Colonic mucosa (tissue), 4 donors: ENCODE data around the gene UBB. TPM values are rescaled to one million over a fixed set of nuclear protein-coding genes. Genes with fewer than 3 reads are reported as not detected.

Source experiments
- DNase-seq: peaks from one replicate; pipeline ENCODE4 v3.0.0-alpha.2; 2020
- H3K27ac ChIP-seq: fragments of 200-600 bp; one replicate; pipeline ENCODE4 v1.8.0; 2021
- H3K27me3 ChIP-seq: fragments of 200-600 bp; one replicate; pipeline ENCODE4 v1.8.0; 2021
- H3K36me3 ChIP-seq: fragments of 200-600 bp; one replicate; pipeline ENCODE4 v1.8.0; 2021
- H3K4me1 ChIP-seq: fragments of 200-600 bp; one replicate; pipeline ENCODE4 v1.8.0; 2021; ENCODE audit warnings: mild to moderate bottlenecking
- H3K4me3 ChIP-seq: fragments of 200-600 bp; one replicate; pipeline ENCODE4 v1.8.0; 2021
- H3K9ac ChIP-seq, 2 donors: one replicate each; pipeline ENCODE4 v1.7.0; 2013; ENCODE audit warnings: control low read depth in 2 of 2, low read depth in 2 of 2, low read length in 2 of 2
- H3K9me3 ChIP-seq: fragments of 200-600 bp; one replicate; pipeline ENCODE4 v1.8.0; 2021
- intact Hi-C: fragments of 100-400 bp; cut with DNase I; formaldehyde crosslinking; loops from one replicate; pipeline ENCODE4 v1.14.1; 2022
- total RNA-seq, 2 donors: library from RNA; stranded (reverse); fragmentation: NEBNext Ultra II Directional in 1 of 2; extraction: Animal tissue kit (Norgen Biotek cat#: 25700) in 1 of 2; gene quantifications; one replicate each; pipeline ENCODE4 v1.2.1, GENCODE V29; 2021
- TF ChIP-seq, protein P1 (sequence below): fragments of 200-600 bp; IDR thresholded peaks from one replicate; pipeline ENCODE4 v1.8.0; 2022; ENCODE audit warnings: antibody characterized with exemption, mild to moderate bottlenecking
- donor health status: healthy.
- donor health status: DM: no; HTN: no; CAD: no.
- donor health status: DM: no; HTN: no; CAD: no.

UBB gene
- total RNA-seq, 2 donors from 2014 or later = 1,436 to 2,044 TPM

- Histone ChIP-seq H3K9me3 (no peaks in the 10 kb centered on the region), H3K36me3 (no peaks in the 10 kb centered on the region), H3K27ac (no peak overlapping the region), H3K4me3 (no peak overlapping the region), H3K4me1 (no peaks in the 10 kb centered on the region), H3K27me3 (no peaks in the 10 kb centered on the region), H3K9ac (no peak overlapping the region)
- no peak for DNase-seq
- TF ChIP-seq, protein P1, sequence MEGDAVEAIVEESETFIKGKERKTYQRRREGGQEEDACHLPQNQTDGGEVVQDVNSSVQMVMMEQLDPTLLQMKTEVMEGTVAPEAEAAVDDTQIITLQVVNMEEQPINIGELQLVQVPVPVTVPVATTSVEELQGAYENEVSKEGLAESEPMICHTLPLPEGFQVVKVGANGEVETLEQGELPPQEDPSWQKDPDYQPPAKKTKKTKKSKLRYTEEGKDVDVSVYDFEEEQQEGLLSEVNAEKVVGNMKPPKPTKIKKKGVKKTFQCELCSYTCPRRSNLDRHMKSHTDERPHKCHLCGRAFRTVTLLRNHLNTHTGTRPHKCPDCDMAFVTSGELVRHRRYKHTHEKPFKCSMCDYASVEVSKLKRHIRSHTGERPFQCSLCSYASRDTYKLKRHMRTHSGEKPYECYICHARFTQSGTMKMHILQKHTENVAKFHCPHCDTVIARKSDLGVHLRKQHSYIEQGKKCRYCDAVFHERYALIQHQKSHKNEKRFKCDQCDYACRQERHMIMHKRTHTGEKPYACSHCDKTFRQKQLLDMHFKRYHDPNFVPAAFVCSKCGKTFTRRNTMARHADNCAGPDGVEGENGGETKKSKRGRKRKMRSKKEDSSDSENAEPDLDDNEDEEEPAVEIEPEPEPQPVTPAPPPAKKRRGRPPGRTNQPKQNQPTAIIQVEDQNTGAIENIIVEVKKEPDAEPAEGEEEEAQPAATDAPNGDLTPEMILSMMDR = no peak
- intact Hi-C loops = no loop called here
Measured at GRCh38 chr17:16358394-16358793, 22.5 kb upstream of the UBB start.

- DNase-seq = no peak
- intact Hi-C loops = loop anchor here (10.0 kb wide), 2 partner anchors 53 to 163 kb away; partner anchors contain the start of gene TRPV2
- TF ChIP-seq, protein P1 = no peak
- Histone ChIP-seq H3K9ac (no peak overlapping the region), H3K4me3 (no peak overlapping the region), H3K4me1 (no peaks in the 10 kb centered on the region), H3K27me3 (no peaks in the 10 kb centered on the region), H3K27ac (no peak overlapping the region), H3K9me3 (no peaks in the 10 kb centered on the region), H3K36me3 (no peaks in the 10 kb centered on the region)
Measured at GRCh38 chr17:16361874-16362273, 19.0 kb upstream of the UBB start.

- Histone ChIP-seq H3K4me3 (no peak overlapping the region), H3K36me3 (no peaks in the 10 kb centered on the region), H3K27me3 (no peaks in the 10 kb centered on the region), H3K4me1 (no peaks in the 10 kb centered on the region), H3K27ac (no peak overlapping the region), H3K9me3 (no peaks in the 10 kb centered on the region), H3K9ac (no peak overlapping the region)
- peak; percentile 85 for DNase-seq
- intact Hi-C loops = loop anchor here (10.0 kb wide), 2 partner anchors 51 to 161 kb away; partner anchors contain the start of gene TRPV2
- TF ChIP-seq, protein P1 = peak; percentile 90
Measured at GRCh38 chr17:16363749-16364536, 16.9 kb upstream of the UBB start.

GRCh38 chr17:16364625-16365024 is 16.3 kb upstream of the UBB start:
- H3K36me3 ChIP-seq = no peaks in the 10 kb centered on the region
- no peak overlapping the region for H3K4me3 ChIP-seq
- H3K27ac ChIP-seq = no peak overlapping the region
- DNase-seq = no peak
- no peaks in the 10 kb centered on the region for H3K27me3 ChIP-seq
- H3K4me1 ChIP-seq = no peaks in the 10 kb centered on the region
- TF ChIP-seq, protein P1 = no peak
- no peaks in the 10 kb centered on the region for H3K9me3 ChIP-seq
- intact Hi-C loops = loop anchor here (10.0 kb wide), 2 partner anchors 50 to 160 kb away; partner anchors contain the start of gene TRPV2
- H3K9ac ChIP-seq = no peak overlapping the region

DNA sequence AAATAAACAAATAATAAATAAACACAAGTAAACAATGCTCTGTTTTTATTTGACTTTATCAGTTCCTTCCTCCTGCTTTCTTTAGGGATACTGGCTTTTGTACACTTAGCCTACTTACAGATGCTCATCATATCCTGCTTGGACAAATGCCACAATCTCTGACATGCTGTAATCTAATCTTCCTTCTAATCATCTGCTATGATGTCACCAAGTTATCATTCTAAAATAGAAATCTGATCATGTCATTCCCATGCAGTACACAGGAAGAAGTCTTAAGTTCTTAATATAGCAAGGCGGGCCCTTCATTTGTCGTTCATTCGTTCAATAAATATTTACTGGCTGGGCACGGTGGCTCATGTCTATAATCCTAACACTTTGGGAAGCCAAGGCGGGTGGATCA is 9.1 kb upstream of the UBB start:
- no peaks in the 10 kb centered on the region for H3K4me1 ChIP-seq
- no peak for DNase-seq
- TF ChIP-seq, protein P1 = no peak
- intact Hi-C loops = no loop called here
- H3K9ac ChIP-seq = no peak overlapping the region
- no peak overlapping the region for H3K4me3 ChIP-seq
- no peaks in the 10 kb centered on the region for H3K27me3 ChIP-seq
- no peaks in the 10 kb centered on the region for H3K36me3 ChIP-seq
- H3K9me3 ChIP-seq = no peaks in the 10 kb centered on the region
- no peak overlapping the region for H3K27ac ChIP-seq
